ENCODE measurements around the gene ELP2.
"Not testable (repeated sequence)": the region's sequence is repeated elsewhere in the genome, so short reads cannot be mapped to it uniquely, and the experiment has no call there.

The ELP2 gene, protein sequence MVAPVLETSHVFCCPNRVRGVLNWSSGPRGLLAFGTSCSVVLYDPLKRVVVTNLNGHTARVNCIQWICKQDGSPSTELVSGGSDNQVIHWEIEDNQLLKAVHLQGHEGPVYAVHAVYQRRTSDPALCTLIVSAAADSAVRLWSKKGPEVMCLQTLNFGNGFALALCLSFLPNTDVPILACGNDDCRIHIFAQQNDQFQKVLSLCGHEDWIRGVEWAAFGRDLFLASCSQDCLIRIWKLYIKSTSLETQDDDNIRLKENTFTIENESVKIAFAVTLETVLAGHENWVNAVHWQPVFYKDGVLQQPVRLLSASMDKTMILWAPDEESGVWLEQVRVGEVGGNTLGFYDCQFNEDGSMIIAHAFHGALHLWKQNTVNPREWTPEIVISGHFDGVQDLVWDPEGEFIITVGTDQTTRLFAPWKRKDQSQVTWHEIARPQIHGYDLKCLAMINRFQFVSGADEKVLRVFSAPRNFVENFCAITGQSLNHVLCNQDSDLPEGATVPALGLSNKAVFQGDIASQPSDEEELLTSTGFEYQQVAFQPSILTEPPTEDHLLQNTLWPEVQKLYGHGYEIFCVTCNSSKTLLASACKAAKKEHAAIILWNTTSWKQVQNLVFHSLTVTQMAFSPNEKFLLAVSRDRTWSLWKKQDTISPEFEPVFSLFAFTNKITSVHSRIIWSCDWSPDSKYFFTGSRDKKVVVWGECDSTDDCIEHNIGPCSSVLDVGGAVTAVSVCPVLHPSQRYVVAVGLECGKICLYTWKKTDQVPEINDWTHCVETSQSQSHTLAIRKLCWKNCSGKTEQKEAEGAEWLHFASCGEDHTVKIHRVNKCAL

DNA sequence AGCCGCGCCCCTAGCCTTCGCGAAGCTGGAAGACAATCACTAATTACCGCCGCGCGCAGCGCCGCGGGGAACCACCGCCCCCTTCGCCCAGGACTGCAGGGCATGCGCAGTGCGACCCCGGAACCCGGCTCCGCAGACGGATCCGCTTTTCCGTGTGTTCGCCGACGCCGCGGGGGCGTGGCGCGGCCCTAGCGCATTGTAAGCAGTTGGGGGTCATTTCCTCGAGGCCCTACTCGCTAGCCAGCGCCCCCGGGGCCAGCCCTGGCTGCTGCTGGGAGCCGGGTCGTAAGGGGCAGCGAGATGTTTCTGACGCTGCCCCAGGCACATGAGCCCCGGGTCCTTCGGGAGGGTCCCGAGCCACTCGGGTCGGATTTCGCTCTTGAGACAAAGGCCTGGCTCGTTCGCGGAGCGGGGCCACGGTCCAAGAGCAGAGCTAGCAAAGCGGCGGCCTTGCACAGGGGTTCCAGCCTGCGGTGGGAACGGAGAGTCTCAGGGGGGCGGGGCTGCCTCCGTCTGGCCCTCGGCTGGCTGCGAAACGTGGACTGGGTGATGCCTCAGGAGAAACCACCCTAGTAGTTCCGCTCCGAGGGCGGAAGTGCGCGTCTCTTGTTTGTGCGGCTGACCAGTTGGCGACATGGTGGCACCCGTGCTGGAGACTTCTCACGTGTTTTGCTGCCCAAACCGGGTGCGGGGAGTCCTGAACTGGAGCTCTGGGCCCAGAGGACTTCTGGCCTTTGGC is at the start of gene ELP2, which contains the start of gene SLC39A6:
TSS of gene ELP2 (plus strand) at position 600 of the 739 bp plus-strand sequence. CDS start at position 635, 35 bp downstream.
TSS of gene SLC39A6 (minus strand) at position 41 of the 739 bp plus-strand sequence. CDS start 2,333 bp downstream, outside the sequence.
- DNase-seq, result peak; percentile 97

DNA sequence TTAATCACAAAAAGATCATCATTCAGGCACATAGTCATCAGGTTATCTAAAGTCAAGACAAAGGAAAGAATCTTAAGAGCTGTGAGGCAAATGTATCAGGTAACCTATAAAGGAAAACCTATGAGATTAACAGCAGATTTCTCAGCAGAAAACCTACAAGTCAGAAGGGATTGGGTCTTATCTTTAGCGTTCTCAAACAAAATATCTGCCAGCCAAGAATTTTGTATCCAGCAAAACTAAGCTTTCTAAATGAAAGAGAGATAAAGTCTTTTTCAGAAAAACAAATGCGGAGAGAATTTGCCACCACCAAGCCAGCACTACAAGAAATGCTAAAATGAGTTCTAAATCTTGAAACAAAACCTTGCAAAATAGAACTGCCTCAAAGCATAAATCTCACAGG is 48.6 kb upstream of the ELP2 start:
- not testable (repeated sequence) for DNase-seq

DNA sequence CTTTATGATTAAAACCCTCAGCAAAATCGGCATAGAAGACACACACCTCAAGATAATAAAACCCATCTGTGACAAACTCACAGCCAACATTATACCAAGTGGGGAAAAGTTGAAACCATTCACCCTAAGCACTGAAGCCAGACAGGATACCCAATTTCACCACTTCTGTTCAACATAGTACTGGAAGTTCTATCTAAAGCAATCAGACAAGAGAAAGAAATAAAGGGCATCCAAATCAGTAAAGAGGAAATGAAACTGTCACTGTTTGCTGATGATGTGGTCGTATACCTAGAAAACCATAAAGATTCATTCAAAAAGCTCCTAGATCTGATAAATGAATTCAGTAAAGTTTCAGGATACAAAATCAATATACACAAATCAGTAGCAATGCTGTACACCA is 46.0 kb upstream of the ELP2 start:
- no peak for DNase-seq

DNA sequence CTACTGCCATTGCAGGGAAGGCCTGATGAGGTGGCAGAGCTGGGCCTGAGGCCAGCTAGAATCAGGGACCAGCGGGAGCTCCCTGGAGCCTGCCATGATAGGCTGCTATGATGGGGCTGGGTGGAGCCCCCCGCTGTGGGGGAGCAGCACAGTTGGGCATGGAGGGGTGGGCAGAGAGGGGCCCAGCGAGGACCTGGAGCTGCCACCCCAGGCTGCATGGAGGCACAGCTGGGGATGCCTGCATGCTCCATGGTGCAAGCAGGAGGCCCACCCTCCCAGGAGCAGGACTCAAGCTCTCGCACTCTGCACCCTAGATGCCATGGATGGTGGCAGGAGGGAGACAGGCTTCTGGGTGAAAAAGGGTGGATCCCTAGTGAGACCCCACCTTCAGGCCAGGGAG is 44.5 kb upstream of the ELP2 start:
- DNase-seq, result no peak

DNA sequence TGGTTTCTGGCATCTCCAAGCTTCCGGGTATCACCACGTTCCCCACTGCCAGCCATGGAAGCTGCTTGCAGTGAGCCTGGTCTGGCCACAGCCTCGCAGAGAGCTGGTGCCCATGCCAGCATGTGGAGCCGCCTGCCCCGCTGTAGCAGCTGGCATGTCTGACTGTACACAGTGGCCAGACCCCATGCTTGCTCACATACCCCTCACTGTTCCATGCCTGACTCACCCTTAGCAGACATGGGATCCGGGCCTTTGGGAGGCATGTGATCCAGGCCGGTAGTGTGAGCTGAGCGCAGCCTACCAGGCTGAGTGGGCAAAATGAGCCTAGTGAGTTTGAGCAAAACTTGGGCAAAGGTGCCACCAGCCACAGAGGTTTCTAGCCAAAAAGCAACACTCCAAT is 43.5 kb upstream of the ELP2 start:
- no peak for DNase-seq

DNA sequence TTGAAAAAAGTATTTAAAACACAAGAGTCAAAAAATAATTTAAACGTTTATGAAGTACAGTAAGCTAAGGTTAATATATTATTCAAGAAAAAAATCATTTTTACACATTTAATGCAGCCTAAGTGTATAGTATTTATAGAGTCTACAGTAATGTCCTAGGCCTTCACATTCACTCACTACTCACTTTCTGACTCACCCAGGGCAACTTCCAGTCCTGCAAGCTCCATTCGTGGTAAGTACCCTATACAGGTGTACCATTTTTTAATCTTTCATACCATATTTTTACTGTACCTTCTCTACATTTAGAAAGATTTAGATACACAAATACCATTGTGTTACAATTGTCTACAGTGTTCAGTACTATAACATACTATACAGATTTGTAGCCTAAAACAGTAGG is 41.4 kb upstream of the ELP2 start:
- DNase-seq, result no peak

DNA sequence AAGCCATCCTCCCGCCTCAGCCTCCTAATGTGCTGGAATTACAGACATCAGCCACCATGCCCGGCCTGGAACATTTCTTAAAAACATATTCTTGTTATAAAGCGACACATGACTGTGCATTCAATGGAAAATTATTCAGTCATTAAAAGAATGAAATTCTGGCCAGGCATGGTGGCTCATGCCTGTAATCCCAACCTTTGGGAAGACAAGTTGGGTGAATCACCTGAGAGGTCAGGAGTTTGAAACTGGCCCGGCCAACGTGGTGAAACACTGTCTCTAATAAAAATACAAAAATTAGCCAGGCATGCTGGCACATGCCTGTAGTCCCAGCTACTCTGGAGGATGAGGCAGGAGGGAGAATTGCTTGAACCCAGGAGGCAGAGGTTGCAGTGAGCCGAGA is 40.7 kb upstream of the ELP2 start:
- DNase-seq, result no peak

DNA sequence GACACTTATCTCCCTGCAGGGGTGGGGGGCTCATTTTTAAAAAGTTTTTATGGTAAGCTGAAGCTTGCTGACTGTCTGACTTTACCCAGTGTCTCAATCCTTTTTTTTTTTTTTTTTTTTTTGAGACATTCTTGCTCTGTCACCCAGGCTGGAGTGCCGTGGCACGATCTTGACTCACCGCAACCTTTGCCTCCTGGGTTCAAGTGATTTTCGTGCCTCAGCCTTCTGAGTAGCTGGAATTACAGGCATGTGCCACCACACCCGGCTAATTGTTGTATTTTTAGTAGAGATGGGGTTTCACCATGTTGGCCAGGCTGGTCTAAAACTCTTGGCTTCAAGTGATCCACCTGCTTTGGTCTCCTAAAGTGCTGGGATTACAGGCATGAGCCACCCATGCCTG is 37.6 kb upstream of the ELP2 start:
- not testable (repeated sequence) for DNase-seq

DNA sequence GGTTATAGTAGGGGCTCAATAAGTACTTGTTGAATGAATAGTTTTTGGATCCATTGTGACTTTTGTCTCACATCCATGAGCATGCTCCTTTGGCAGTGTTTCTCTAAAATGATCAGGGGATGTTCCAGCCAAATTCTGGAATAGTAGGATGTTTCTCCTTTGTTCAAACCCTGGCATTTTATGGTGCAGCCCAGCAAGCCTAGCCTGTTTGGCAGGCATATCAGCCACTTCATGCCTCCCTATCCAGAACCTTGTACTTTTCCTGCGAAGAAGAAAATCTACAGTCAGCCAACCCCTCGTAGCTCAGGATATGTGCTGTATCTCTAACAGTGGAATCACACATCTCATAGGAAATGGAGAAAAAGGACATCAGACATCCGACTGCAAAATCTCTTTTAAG is 35.3 kb upstream of the ELP2 start:
- no peak for DNase-seq

DNA sequence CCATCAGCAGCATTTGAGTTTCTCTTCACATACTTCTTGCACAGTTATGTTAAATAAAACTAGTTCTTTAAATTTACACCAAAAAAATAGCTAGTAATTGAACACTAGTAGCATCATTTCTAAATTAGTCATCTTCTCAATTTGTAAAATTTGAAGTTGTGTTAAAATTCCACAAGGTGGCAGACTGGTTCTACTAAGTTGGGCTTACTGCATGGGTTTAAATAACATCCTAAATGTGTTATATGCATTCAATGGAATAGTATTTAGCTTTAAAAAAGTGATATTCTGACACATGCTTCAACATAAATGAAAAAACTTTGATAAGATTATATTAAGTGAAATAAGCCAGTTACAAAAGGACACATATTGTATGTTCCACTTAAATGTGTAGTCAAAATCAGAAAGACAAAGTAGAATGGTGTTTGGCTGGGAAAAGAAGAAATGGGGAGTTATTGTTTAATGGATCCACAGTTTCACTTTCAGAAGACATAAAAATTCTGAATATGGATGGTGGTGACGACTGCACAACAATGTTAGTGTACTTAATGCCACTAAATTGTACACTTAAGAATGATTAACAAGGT is 33.7 kb upstream of the ELP2 start:
- DNase-seq, result no peak

DNA sequence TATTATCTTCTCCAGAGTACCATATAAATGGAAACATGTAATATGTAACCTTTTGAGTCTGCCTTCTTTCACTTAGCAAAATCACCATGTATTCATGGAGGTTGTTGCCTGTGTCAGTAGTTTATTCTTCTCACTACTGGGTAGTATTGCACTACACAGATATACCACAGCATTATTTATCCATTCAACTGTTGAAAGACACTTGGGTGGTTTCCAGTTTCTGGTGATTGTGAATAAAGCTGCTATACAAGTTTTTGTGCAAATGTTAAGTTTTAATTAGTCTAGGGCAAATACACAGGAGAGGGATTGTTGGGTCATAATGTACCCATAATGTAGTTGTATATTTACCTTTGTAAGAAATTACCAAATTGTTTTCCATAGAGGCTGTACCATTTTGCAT is 32.7 kb upstream of the ELP2 start:
- DNase-seq, result no peak

DNA sequence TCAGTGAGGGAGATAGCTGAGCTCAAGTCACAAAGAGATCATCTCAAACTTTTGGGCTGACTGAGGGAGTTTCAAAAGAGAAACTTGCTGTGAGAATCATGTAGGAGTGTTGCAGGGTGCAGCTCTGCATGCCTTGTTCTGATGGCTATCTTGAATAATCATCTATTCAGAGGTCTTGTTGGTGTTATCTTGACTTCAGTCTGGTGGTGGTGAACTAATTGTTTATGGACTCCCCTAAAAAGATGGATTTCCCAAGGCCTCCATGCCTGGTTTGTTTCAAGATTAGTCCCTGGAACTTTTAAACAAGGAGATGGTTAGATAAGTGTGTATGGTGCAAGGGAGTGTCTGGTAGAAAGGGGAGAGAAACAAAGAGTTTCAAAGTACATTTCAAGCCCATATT is 30.4 kb upstream of the ELP2 start:
- no peak for DNase-seq

DNA sequence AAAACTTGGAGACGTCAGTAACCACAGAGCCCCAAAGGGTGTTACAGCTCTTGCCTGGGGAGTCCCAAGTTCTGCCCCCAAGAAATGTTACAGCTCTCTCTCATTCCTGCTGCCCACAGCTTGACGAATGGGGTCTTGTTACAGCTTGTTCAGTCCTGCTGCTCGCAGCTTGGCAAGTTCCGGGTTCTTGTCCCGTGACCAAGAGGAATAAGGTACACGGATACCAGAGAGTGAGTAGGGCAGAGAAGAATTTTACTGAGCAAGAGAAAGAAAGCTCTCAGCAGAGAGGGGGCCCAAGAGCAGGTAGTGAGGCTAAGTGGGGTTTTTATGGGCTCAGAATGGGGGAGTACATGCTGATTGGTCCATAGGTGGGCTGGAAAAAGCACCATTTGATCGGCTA is 27.8 kb upstream of the ELP2 start:
- no peak for DNase-seq

DNA sequence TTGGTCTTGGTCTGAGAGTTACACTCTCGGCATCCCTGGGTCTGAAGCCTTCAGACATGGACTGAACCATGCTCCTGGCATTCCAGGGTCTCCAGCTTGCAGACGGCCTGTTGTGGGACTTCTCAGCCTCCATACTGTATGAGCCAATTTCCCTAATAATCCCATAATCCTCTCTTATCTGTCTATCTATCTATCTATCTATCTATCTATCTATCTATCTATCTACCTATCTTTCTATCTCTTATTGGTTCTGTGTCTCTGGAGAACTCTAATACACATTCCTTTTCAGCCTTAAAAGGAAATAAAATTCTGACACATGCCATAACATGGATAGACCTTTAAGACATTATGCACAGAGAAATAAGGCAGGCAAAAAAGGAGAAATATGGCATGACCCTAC is 24.9 kb upstream of the ELP2 start:
- DNase-seq, result no peak

DNA sequence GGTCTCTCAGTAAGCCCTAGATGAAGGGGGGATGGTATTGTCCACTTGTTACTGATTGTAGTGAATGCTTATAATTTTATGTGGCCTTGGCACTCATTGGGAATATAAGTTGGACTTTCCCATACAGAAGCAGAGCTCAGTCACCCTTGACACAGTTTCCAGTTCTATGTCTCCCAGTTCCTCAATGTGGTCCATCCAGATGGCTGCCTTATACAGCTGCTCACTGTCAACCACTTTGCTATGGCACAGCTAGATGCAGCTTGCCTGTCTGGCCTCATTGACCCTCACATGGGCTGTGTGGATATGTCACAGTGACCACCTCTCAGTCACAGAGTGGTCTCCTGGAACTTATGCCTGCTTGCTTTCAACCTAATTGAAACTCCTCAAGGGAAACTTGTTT is 22.2 kb upstream of the ELP2 start:
- DNase-seq, result no peak

DNA sequence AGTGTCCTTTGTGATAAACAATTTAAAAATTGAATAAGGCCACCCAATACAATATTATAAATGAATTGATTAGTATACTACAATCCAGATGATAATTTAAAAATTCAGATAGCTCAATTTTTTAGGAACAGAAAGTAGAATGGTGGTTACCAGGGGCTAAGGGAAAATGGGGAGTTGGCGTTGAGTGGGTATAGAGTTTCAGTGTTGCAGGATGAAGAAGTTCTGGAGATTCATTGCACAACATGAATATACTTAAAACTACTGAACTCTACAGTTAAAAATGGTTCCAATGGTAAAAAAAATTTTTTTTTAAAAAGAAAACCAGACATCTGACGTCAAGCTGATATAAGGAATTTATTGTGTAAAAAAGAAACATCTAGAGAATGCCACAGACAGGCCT is 21.5 kb upstream of the ELP2 start:
- no peak for DNase-seq

DNA sequence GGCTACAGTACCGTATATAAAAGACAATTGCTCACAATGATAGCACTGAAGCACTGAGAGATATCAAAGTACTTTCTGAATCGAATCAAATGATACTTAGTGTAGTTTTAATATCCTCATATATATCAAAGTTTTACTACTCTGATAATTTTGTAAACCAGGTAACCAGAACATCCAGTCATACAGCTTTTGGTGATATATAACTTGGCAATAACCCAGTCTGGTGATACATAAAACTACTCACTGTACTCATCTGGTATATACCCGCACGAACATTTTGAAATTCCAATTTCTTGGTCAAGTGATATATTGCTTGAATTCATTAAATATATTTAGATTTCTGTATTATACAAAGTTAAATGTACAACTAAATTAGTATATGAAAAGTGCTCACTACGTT is 21.1 kb upstream of the ELP2 start:
- DNase-seq, result no peak

DNA sequence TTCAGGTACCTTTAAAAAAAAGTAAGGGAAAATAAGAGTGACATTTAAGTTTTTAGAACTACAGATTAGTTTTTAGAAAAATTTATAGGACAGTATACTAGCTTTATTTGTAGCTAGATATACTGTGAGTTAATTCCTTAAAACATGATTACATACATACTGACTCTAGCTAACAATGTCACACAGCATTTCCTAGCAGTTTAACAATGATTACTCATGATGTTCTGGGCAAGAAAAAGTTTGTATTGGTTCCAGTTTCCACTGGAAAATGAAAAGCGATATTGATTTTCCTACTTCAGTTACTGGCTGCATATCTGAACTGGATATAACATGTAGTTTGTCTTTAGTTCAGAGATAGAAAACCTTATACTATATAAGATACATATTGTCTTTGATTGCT is 20.0 kb upstream of the ELP2 start:
- DNase-seq, result no peak

DNA sequence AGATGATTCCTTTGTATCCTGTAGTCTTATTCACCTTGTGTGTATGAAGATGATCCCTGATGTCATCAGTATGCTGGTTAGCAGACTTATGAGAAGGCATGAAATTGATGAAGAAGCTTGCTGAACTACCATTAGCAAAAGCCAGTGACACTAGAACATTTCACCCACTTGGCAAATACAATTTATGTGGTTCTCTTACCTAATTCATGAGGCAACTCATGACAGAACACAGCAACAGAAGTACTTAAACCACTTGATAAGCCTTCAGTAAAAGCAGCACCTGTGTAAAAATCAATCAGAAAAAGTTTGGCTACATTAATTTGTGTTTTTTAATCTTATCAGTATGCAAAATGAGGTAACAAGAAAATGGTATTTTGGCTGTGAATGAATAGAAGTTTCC is 17.4 kb upstream of the ELP2 start:
- no peak for DNase-seq

DNA sequence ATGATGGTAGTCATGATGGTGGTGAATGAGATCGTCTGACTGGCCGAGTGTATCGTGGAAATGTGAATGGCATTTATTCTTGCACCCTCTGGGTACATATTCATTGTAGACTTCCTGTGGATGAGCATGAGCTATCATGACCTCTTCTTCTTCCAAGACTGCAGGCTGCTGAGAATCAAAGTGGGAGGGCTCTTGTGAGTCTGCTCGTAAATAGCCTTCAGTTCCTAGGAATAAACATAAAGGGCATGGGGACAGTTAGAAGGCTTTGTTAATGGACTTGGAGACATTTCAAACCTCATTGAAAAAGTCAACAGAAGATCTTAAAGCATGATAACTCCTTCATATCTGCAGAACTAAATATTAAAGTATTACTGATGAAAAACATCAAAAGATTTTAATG is 15.4 kb upstream of the ELP2 start:
- no peak for DNase-seq

DNA sequence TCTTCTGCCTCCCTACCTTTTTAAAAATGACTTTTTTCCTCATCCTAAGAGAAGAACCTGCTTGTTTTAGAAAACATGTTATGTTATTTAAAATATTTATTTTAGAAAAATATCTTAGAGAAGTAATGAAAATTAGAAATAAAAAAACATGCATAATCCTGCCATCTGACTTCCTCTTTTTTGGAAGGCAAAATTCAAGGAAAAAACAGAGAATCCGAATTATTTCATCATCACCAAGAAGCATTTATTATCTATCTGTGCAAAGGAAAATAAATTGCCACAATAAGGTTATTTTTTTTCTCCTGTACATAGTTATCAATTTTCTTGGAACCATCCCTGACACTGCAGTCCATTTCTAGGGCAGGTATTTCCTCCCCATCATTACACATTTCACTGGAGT is 15.0 kb upstream of the ELP2 start:
- no peak for DNase-seq

DNA sequence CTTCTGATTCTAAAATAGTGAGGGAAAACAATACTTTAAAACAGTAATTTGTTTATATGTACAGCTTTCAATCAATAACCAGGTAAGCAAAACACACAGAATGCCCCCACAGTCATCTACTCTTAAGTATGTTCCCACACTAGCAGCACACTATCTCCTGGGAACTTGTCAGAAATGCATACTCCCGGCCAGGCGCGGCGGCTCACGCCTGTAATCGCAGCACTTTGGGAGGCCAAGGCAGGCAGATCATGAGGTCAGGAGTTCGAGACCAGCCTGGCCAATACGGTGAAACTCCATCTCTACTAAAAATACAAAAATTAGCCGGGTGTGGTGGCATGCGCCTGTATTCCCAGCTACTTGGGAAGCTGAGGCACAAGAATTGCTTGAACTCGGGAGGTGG is 12.9 kb upstream of the ELP2 start:
- DNase-seq, result not testable (repeated sequence)

DNA sequence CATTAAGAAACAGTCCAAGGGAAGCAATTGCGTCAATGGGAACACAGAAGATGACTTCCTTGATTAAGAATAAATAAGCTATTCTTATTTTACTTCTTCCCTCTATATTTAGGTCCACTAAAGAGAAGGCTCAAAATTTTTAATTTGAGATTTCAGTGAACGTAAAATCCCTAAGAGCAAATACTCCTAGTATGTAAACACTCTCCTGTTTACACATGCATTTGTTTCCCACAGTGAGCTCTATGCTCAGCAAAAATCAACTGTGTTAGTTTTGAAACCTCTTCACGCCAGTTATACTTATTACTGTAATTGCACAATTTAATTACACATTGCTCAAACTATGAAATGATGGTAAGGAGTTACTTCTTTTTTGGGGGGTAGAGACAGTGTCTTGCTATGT is 9.4 kb upstream of the ELP2 start:
- DNase-seq, result no peak

All from stimulated activated CD8-positive, alpha-beta memory T cell treated with anti-CD3 and anti-CD28 coated beads, Interleukin-4, amount 100 ng/mL, for 48 hours (primary cell).